ENCODE results near the gene FAM107B.

FAM107B gene

GRCh38 chr10:14533295-14533694 is 241.4 kb downstream of the FAM107B start:
- peak overlapping the region; percentile 7 to 65 for H3K4me3 ChIP-seq (ENCODE audit: low read depth in 1 of 2, low read length in 2 of 2)
- peak overlapping the region in 1 of 2 donors; percentile 2 for H3K9ac ChIP-seq (ENCODE audit: low read depth in 1 of 2, low read length in 2 of 2)
- H3K9me3 ChIP-seq (ENCODE audit: control insufficient read depth in 1 of 2, low read length in 2 of 2), result no peaks in the 10 kb centered on the region
- peaks cover 54 to 61% of the 10 kb centered on the region in 2 donors for H3K4me1 ChIP-seq (ENCODE audit: control insufficient read depth in 1 of 2, insufficient read depth in 2 of 2, low read length in 2 of 2)
- H3K27ac ChIP-seq (ENCODE audit: low read depth, low read length), result no peak overlapping the region
- peaks cover 10 to 15% of the 10 kb centered on the region in 2 donors for H3K36me3 ChIP-seq (ENCODE audit: control insufficient read depth in 1 of 2, insufficient read depth in 2 of 2, low read length in 2 of 2)
- H3K27me3 ChIP-seq (ENCODE audit: control insufficient read depth in 1 of 2, insufficient read depth in 2 of 2, low read length in 2 of 2), result no peaks in the 10 kb centered on the region

- peaks cover 56 to 61% of the 10 kb centered on the region in 2 donors for H3K4me1 ChIP-seq (ENCODE audit: control insufficient read depth in 1 of 2, insufficient read depth in 2 of 2, low read length in 2 of 2)
- peaks cover 6 to 15% of the 10 kb centered on the region in 2 donors for H3K36me3 ChIP-seq (ENCODE audit: control insufficient read depth in 1 of 2, insufficient read depth in 2 of 2, low read length in 2 of 2)
- H3K9me3 ChIP-seq (ENCODE audit: control insufficient read depth in 1 of 2, low read length in 2 of 2), result no peaks in the 10 kb centered on the region
- peak overlapping the region; percentile 48 to 65 for H3K4me3 ChIP-seq (ENCODE audit: low read depth in 1 of 2, low read length in 2 of 2)
- H3K27me3 ChIP-seq (ENCODE audit: control insufficient read depth in 1 of 2, insufficient read depth in 2 of 2, low read length in 2 of 2), result no peaks in the 10 kb centered on the region
- peak overlapping the region; percentile 59 for H3K27ac ChIP-seq (ENCODE audit: low read depth, low read length)
- H3K9ac ChIP-seq (ENCODE audit: low read depth in 1 of 2, low read length in 2 of 2), result peak overlapping the region in 1 of 2 donors; percentile 16
Observed at GRCh38 chr10:14532473-14533251, 242.0 kb downstream of the FAM107B start.

DNA sequence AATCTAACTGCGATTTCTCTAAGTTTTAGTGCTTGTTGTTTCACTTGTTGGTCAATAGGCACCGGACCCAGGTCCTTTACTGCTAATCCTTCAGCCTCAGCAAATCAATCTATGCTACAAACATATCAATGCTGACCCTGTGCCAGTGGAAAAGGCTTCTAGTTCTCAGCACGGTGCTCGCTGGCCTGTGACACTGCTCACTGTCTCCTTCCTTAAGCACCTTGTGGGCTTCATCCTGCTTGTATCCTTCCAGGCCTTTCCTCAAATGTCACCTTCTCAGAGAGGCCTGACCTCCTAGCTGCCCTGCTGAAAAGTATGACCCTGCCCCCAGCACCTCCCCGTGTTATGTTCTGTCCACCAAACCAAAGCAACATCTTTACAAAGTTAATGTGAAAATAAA is 242.7 kb downstream of the FAM107B start:
- peaks cover 58 to 67% of the 10 kb centered on the region in 2 donors for H3K4me1 ChIP-seq (ENCODE audit: control insufficient read depth in 1 of 2, insufficient read depth in 2 of 2, low read length in 2 of 2)
- H3K9ac ChIP-seq (ENCODE audit: low read depth in 1 of 2, low read length in 2 of 2), result peak overlapping the region in 1 of 2 donors; percentile 16
- no peaks in the 10 kb centered on the region for H3K27me3 ChIP-seq (ENCODE audit: control insufficient read depth in 1 of 2, insufficient read depth in 2 of 2, low read length in 2 of 2)
- no peaks in the 10 kb centered on the region for H3K9me3 ChIP-seq (ENCODE audit: control insufficient read depth in 1 of 2, low read length in 2 of 2)
- peaks cover 6 to 15% of the 10 kb centered on the region in 2 donors for H3K36me3 ChIP-seq (ENCODE audit: control insufficient read depth in 1 of 2, insufficient read depth in 2 of 2, low read length in 2 of 2)
- H3K27ac ChIP-seq (ENCODE audit: low read depth, low read length), result no peak overlapping the region
- peak overlapping the region; percentile 48 to 65 for H3K4me3 ChIP-seq (ENCODE audit: low read depth in 1 of 2, low read length in 2 of 2)

- Histone ChIP-seq H3K4me1 (ENCODE audit: control insufficient read depth in 1 of 2, insufficient read depth in 2 of 2, low read length in 2 of 2) (peaks cover 44 to 56% of the 10 kb centered on the region in 2 donors), H3K9ac (ENCODE audit: low read depth in 1 of 2, low read length in 2 of 2) (no peak overlapping the region), H3K9me3 (ENCODE audit: control insufficient read depth in 1 of 2, low read length in 2 of 2) (no peaks in the 10 kb centered on the region), H3K36me3 (ENCODE audit: control insufficient read depth in 1 of 2, insufficient read depth in 2 of 2, low read length in 2 of 2) (peaks cover 6 to 15% of the 10 kb centered on the region in 2 donors), H3K27ac (ENCODE audit: low read depth, low read length) (no peak overlapping the region), H3K27me3 (ENCODE audit: control insufficient read depth in 1 of 2, insufficient read depth in 2 of 2, low read length in 2 of 2) (no peaks in the 10 kb centered on the region), H3K4me3 (ENCODE audit: low read depth in 1 of 2, low read length in 2 of 2) (no peak overlapping the region)
Observed at GRCh38 chr10:14530465-14530864, 244.2 kb downstream of the FAM107B start.

DNA sequence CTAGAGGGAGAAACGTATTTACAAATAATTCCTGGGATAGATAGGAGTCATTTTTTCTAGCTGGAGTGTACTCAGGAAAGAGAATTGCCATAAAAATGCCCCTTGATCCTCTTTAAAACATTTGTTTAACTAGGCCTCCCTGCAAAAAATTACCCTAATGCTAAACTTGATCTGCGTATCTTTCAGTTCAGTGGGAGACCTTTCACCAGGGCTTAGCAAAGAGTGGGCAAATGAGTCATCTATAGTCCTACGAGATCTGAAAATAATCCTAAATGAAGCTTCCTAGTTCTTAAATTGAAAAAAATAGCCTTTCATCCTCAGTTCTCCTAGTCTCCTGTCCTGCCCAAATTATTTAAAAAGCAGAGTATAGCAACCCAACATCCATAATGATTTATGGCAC is 245.3 kb downstream of the FAM107B start:
- no peaks in the 10 kb centered on the region for H3K9me3 ChIP-seq (ENCODE audit: control insufficient read depth in 1 of 2, low read length in 2 of 2)
- no peak overlapping the region for H3K27ac ChIP-seq (ENCODE audit: low read depth, low read length)
- H3K4me1 ChIP-seq (ENCODE audit: control insufficient read depth in 1 of 2, insufficient read depth in 2 of 2, low read length in 2 of 2), result peaks cover 47 to 58% of the 10 kb centered on the region in 2 donors
- H3K27me3 ChIP-seq (ENCODE audit: control insufficient read depth in 1 of 2, insufficient read depth in 2 of 2, low read length in 2 of 2), result no peaks in the 10 kb centered on the region
- peaks cover 6 to 15% of the 10 kb centered on the region in 2 donors for H3K36me3 ChIP-seq (ENCODE audit: control insufficient read depth in 1 of 2, insufficient read depth in 2 of 2, low read length in 2 of 2)
- no peak overlapping the region for H3K4me3 ChIP-seq (ENCODE audit: low read depth in 1 of 2, low read length in 2 of 2)
- no peak overlapping the region for H3K9ac ChIP-seq (ENCODE audit: low read depth in 1 of 2, low read length in 2 of 2)

DNA sequence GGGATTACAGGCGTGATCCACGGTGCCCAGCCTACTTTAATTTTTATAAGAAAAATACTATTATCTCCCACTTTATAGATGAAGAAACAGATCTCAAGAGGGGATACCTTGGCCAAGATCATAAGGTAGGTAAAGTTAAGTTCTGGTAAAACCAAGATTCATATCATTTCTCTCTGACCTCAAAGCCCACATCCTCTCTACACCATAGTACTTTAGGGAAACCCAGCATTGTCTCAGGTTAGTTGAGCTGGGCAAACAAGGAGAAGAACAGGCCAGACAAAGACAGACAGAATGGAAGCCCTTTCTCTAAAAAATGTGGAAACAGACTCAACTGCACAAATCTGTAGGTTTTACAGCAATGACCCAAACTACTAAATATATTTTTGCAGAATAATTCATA is 246.2 kb downstream of the FAM107B start:
- Histone ChIP-seq H3K4me1 (ENCODE audit: control insufficient read depth in 1 of 2, insufficient read depth in 2 of 2, low read length in 2 of 2) (peaks cover 38 to 49% of the 10 kb centered on the region in 2 donors), H3K27ac (ENCODE audit: low read depth, low read length) (no peak overlapping the region), H3K4me3 (ENCODE audit: low read depth in 1 of 2, low read length in 2 of 2) (no peak overlapping the region), H3K36me3 (ENCODE audit: control insufficient read depth in 1 of 2, insufficient read depth in 2 of 2, low read length in 2 of 2) (peaks cover 6 to 15% of the 10 kb centered on the region in 2 donors), H3K27me3 (ENCODE audit: control insufficient read depth in 1 of 2, insufficient read depth in 2 of 2, low read length in 2 of 2) (no peaks in the 10 kb centered on the region), H3K9ac (ENCODE audit: low read depth in 1 of 2, low read length in 2 of 2) (no peak overlapping the region), H3K9me3 (ENCODE audit: control insufficient read depth in 1 of 2, low read length in 2 of 2) (no peaks in the 10 kb centered on the region)

DNA sequence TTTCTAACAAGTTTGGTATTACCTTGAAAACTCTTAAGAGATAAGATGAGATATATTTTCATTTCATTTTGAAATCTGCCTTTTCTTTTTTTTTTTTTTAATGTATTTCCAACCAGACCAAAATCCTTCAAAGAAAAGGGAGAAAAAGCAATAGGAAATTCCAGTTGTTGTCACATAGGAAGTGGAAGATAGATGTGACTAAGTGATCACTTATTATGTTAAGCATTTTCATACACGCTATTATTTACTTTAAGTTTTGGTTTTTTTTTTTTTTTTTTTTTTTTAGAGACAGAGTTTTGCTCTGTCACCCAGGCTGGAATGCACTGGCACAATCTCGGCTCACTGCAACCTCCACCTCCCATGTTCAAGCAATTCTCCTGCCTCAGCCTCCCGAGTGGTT is 246.8 kb downstream of the FAM107B start:
- H3K9me3 ChIP-seq (ENCODE audit: control insufficient read depth in 1 of 2, low read length in 2 of 2), result no peaks in the 10 kb centered on the region

GRCh38 chr10:14527134-14527844 is 247.4 kb downstream of the FAM107B start:
- no peak overlapping the region for H3K9ac ChIP-seq (ENCODE audit: low read depth in 1 of 2, low read length in 2 of 2)
- H3K9me3 ChIP-seq (ENCODE audit: control insufficient read depth in 1 of 2, low read length in 2 of 2), result no peaks in the 10 kb centered on the region
- no peaks in the 10 kb centered on the region for H3K27me3 ChIP-seq (ENCODE audit: control insufficient read depth in 1 of 2, insufficient read depth in 2 of 2, low read length in 2 of 2)
- H3K4me1 ChIP-seq (ENCODE audit: control insufficient read depth in 1 of 2, insufficient read depth in 2 of 2, low read length in 2 of 2), result peaks cover 26 to 37% of the 10 kb centered on the region in 2 donors
- H3K4me3 ChIP-seq (ENCODE audit: low read depth in 1 of 2, low read length in 2 of 2), result no peak overlapping the region
- peaks cover 6 to 15% of the 10 kb centered on the region in 2 donors for H3K36me3 ChIP-seq (ENCODE audit: control insufficient read depth in 1 of 2, insufficient read depth in 2 of 2, low read length in 2 of 2)
- H3K27ac ChIP-seq (ENCODE audit: low read depth, low read length), result no peak overlapping the region

More for the DNA sequence above, 246.8 kb downstream of the FAM107B start:
- no peak overlapping the region for H3K4me3 ChIP-seq (ENCODE audit: low read depth in 1 of 2, low read length in 2 of 2)
- no peak overlapping the region for H3K27ac ChIP-seq (ENCODE audit: low read depth, low read length)
- H3K9ac ChIP-seq (ENCODE audit: low read depth in 1 of 2, low read length in 2 of 2), result no peak overlapping the region
- peaks cover 6 to 15% of the 10 kb centered on the region in 2 donors for H3K36me3 ChIP-seq (ENCODE audit: control insufficient read depth in 1 of 2, insufficient read depth in 2 of 2, low read length in 2 of 2)
- no peaks in the 10 kb centered on the region for H3K27me3 ChIP-seq (ENCODE audit: control insufficient read depth in 1 of 2, insufficient read depth in 2 of 2, low read length in 2 of 2)
- H3K4me1 ChIP-seq (ENCODE audit: control insufficient read depth in 1 of 2, insufficient read depth in 2 of 2, low read length in 2 of 2), result peaks cover 33 to 44% of the 10 kb centered on the region in 2 donors

DNA sequence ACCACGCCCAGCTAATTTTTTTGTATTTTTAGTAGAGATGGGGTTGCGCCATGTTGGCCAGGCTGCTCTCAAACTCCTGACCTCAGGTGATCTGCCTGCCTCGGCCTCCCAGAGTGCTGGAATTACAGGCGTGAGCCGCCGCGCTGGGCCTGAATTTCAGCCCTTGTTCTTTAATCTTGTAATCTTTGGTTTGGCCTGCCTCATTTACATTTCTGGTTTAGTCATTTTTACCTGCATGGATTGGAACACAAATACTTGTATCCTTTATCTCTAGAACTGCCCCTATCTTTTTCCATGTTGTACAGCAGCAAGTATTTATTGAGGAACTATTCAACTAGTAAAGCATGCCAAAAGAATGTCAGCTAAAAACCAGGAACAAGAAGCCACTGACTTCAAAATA is 248.4 kb downstream of the FAM107B start:
- no peak overlapping the region for H3K9ac ChIP-seq (ENCODE audit: low read depth in 1 of 2, low read length in 2 of 2)
- no peak overlapping the region for H3K27ac ChIP-seq (ENCODE audit: low read depth, low read length)
- H3K4me3 ChIP-seq (ENCODE audit: low read depth in 1 of 2, low read length in 2 of 2), result no peak overlapping the region
- H3K9me3 ChIP-seq (ENCODE audit: control insufficient read depth in 1 of 2, low read length in 2 of 2), result no peaks in the 10 kb centered on the region
- peaks cover 21 to 28% of the 10 kb centered on the region in 2 donors for H3K4me1 ChIP-seq (ENCODE audit: control insufficient read depth in 1 of 2, insufficient read depth in 2 of 2, low read length in 2 of 2)
- no peaks in the 10 kb centered on the region for H3K27me3 ChIP-seq (ENCODE audit: control insufficient read depth in 1 of 2, insufficient read depth in 2 of 2, low read length in 2 of 2)
- H3K36me3 ChIP-seq (ENCODE audit: control insufficient read depth in 1 of 2, insufficient read depth in 2 of 2, low read length in 2 of 2), result peaks cover 15 to 20% of the 10 kb centered on the region in 2 donors

DNA sequence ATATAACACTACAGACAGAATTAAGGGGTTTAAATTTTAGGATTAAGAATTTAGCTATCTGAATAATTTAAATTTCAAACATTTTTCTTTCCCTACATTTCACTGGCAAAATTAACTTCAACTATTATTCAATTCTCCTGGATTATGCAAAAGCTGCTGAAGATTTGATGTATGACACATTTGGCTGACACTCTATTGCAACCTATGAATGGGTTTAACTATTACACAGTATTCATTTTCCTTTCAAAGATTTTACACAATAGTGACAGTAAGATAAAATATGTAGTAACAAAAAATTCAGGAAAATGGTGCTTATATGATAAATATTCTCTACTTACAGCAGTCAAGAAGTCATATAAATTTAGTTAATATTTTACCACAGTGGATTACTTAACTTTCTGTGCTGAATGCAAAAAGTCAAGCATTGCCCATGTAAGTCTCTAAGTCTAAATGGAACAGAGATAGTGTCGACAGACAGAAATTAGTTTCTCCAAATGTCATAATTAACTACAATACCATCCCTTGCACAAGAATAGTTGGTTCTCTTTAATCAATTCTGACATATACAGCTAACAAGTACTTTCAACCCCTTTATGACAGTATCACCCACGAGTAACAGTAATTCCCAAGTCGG is 249.9 kb downstream of the FAM107B start:
- Histone ChIP-seq H3K9me3 (ENCODE audit: control insufficient read depth in 1 of 2, low read length in 2 of 2) (no peaks in the 10 kb centered on the region), H3K4me3 (ENCODE audit: low read depth in 1 of 2, low read length in 2 of 2) (no peak overlapping the region), H3K27me3 (ENCODE audit: control insufficient read depth in 1 of 2, insufficient read depth in 2 of 2, low read length in 2 of 2) (no peaks in the 10 kb centered on the region), H3K27ac (ENCODE audit: low read depth, low read length) (no peak overlapping the region), H3K4me1 (ENCODE audit: control insufficient read depth in 1 of 2, insufficient read depth in 2 of 2, low read length in 2 of 2) (peaks cover 15 to 22% of the 10 kb centered on the region in 2 donors), H3K9ac (ENCODE audit: low read depth in 1 of 2, low read length in 2 of 2) (no peak overlapping the region), H3K36me3 (ENCODE audit: control insufficient read depth in 1 of 2, insufficient read depth in 2 of 2, low read length in 2 of 2) (peaks cover 20 to 30% of the 10 kb centered on the region in 2 donors)

All from duodenal mucosa (tissue), 2 donors.